C4-2B (cell line): Measurements from ENCODE around the gene DDX55.

Experiments used
- CTCF ChIP-seq: fragments of 450-650 bp; conservative IDR thresholded peaks from 2 replicates; pipeline ENCODE4 v1.5.1; 2017; ENCODE audit warnings: mild to moderate bottlenecking
- ZFX ChIP-seq: fragments of 450-650 bp; IDR thresholded peaks from 2 replicates; pipeline ENCODE4 v1.6.1; 2017

- no peak for TF ChIP-seq CTCF
- TF ChIP-seq ZFX: no peak
These were observed 52.3 kb downstream of the DDX55 start for GRCh38 chr12:123654129-123654701.
